ENCODE measurements around the gene IFI35. TPM values are rescaled to one million over a fixed set of nuclear protein-coding genes. Genes with fewer than 3 reads are reported as not detected.

The IFI35 gene
- total RNA-seq = 27.6 and 33.1 TPM in 2 replicates

DNA sequence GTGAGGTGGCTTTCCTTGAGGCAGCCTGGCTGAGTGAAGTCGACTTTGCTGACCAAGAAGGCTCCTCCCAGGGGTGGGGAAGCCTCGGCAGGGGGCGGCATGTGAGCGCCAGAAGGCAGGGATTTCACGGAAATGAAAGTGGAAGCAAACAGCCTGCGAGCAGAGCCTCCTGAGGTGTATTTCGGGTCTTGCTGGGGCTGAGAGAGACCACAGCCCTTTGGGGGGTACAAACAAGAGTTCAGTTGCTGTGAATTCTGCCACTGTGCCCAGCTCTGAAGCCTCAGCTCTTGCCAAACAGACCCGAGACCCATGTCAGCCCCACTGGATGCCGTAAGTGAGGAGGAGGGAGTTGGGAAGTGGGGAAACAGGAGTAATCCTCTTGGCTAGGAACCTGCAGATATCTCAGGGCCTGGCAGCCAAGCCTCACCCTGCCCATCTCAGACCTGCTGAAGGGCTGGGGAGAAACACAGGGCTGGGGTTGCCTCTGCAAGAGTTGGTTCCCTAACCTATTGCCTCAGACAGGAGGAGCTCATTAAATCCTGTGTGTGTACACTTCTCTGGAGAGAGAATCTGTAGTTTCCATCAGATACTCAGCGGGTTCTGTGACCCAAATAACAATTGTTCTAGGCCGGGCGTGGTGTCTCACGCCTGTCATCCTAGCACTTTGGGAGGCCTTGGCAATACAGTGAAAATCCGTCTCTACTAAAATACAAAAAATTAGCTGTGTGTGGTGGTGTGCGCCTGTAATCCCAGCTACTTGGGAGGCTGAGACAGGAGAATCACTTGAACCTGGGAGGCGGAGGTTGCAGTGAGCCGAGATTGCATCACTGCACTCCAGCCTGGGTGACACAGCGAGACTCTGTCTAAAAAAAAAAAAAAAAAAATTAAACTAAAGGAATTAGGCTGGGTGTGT lies at the start of gene IFI35:
TSS of gene IFI35 (plus strand) at position 146 of the 913 bp plus-strand sequence. CDS start at position 310, 164 bp downstream.

DNA sequence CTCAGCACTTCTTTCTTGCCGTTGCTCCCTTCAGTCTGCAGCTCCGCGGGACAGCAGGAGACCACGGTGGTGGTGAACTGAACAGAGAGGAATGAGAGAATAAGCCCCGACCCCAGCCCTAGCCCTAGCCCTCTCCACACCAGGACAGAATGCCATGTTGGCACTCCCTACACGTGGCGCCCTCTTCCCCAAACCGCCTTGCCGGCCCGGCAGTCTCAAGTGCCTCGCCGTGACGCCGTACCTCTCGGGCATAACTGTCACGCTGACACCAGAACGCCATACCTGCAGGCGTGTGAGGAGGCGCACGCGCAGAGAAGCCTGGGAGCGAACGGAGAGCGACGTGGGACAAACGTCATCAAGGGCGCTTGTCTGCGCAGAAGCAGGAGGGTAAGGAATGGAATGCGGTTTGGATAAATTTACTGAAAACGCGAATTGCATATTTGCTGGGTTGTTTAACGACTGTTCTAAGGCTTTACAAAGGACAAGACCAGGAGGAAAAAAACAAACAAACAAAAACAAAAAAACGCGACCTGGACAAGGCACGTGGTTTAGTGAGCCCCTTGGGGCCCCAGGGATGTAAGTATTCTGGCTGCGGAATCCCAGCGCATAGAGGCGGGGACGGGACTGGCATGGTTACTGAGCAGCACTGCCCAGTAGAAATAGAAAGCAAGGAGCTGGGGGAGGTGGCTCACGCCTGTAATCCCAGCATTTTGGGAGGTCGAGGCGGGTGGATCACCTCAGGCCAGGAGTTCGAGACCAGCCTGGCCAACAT lies 42.2 kb upstream of the IFI35 start, which contains the start of gene AARSD1:
TSS of gene AARSD1 (minus strand) at position 294 of the 772 bp plus-strand sequence. CDS start at position 280, 14 bp downstream.

GRCh38 chr17:42979511-42980273 lies 26.9 kb upstream of the IFI35 start, which contains the start of gene PTGES3L:
PTGES3L (minus strand) TSS chr17:42980080; CDS start chr17:42980053, 27 bp downstream.

DNA sequence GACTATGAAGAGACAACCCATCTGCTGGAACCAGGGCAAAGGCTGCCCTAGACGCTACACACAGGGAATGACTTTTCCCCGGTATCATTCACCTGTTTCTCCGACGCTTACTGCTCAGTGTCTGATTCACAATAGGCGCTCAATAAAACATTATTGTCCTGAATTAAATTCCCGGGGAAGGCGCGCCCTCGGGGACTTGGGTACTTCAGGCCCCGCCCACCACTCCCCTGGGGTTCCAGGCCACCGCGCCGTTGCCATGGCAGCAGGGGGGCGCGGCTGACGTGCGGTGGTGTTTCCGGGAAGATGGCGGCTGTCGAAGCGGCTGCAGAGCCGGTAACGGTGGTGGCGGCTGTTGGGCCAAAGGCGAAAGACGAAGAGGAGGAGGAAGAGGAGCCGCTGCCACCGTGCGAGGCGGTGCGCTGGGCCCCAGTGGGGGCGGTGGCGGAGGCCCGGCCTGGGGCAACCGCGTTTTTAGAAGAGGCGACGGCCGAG lies 26.3 kb upstream of the IFI35 start, which contains the start of gene RUNDC1:
TSS of gene RUNDC1 (plus strand) at position 292 of the 492 bp plus-strand sequence. CDS start at position 304, 12 bp downstream.

DNA sequence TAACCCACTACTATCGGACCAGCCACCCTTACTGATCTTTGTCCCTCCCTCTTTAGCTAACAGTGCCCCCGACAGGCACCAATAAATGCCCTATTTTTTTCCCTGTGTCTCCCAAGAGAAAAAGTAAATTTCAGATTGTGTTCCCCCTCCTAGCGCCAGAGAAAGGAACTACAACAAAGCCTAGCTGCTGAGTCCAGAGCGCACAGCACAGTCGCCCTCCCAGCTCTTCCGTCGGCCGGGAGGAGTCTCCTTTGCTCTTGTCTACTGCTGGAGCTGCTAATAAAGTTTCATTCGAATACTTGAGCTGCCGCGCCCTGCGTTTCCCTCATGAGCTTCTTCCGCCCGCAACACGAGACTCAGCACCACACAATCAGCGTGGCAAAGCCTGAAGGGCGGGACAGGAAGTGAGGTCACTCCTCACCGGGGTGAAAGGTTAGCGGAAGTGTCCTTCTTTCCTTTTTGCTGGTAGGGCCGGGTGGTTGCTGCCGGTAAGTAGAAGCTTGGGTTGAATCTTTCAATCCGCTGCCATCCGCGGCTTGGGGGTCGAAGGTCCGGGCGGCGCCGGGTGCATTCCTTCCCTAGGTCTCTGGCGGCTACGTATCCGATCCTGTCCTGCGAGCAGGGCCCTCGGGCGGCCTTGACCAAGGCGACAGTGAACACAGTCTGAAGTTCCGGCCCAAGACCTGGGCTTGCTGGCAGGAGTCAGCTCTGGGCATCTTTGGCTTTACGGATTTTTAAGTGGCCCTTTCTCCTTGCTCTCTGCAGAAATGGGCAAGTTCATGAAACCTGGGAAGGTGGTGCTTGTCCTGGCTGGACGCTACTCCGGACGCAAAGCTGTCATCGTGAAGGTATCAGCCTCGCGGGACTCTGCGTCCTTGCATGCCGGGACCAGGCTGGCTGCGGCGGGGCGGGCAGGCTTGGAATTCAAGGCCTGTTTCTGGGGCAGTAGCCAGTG lies 8.3 kb upstream of the IFI35 start, which contains the start of gene RPL27:
TSS of gene RPL27 (plus strand) at position 436 of the 955 bp plus-strand sequence. CDS start at position 768, 332 bp downstream.

DNA sequence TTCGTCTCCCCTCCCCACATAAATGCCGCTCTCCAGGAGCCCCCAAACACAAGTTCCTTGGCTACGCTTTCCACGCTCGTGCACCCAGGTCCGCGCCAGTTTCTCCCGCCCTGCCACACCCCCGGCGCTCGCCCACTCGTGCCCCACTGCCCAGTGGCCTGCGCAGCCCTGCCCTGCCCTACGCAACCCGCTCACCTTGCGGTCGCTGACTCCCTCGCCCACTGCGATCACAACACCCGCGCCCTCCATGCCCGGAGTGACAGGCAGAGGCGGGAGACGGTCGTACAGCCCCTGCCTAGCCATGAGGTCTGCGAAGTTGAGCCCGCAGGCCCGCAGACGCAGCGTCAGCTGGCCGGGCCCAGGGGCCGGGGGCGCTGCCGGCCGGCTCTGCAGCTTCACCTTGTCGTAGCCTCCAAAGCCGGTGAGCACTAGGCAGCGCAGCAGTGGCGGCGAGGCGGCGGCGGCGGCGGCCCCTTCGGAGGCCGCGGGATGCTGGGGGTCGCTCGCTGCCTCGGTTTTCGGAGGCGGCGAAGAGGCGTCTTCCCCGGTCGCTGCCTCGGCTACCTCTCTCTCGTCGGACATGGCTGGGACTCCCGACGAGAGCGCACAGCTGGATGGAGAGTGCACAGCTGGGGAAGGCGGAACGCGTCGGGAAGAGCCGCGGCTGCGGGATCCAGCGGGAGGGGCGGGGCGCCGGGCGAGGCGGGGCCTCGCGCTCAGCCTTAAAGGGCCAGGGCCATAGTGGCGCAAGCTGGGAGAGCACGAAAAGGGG lies 15.3 kb downstream of the IFI35 start, which contains the start of gene VAT1:
TSS of gene VAT1 (minus strand) at position 645 of the 772 bp plus-strand sequence. CDS start at position 582, 63 bp downstream.

GRCh38 chr17:43024407-43025289 lies 18.1 kb downstream of the IFI35 start, which contains the start of gene RND2:
RND2 (plus strand) TSS chr17:43025231; CDS start chr17:43025348, 117 bp downstream.

Other genes with a start within 250 kb of the IFI35 start
- gene RAMP2, start 245.6 kb upstream of the IFI35 start, total RNA-seq = 0.17 TPM in 1 of 2 replicates, not detected in the other
- gene VPS25, start 233.3 kb upstream of the IFI35 start, total RNA-seq = 46.5 and 50.2 TPM in 2 replicates
- gene WNK4, start 226.2 kb upstream of the IFI35 start, total RNA-seq = 0.09 and 0.32 TPM in 2 replicates
- gene COA3, start 208.1 kb upstream of the IFI35 start, total RNA-seq = 70.6 and 86.2 TPM in 2 replicates
- 0.16 and 0.94 TPM in 2 replicates for gene CNTD1, start 207.9 kb upstream of the IFI35 start, total RNA-seq
- gene BECN1, start 182.5 kb upstream of the IFI35 start, total RNA-seq = 170 and 185 TPM in 2 replicates
- gene PSME3, start 173.4 kb upstream of the IFI35 start, total RNA-seq = 42.0 and 50.3 TPM in 2 replicates
- gene AOC2, start 162.2 kb upstream of the IFI35 start, total RNA-seq = 0.32 and 0.60 TPM in 2 replicates
- gene AOC3, start 155.6 kb upstream of the IFI35 start, total RNA-seq = 0.16 and 1.9 TPM in 2 replicates
- 0.16 TPM in 1 of 2 replicates, not detected in the other for gene G6PC1, start 106.0 kb upstream of the IFI35 start, total RNA-seq
- gene AARSD1, start 42.3 kb upstream of the IFI35 start, total RNA-seq = 27.6 and 29.8 TPM in 2 replicates
- gene PTGES3L, start 26.7 kb upstream of the IFI35 start, total RNA-seq = 0.16 TPM in 1 of 2 replicates, not detected in the other
- gene RUNDC1, start 26.2 kb upstream of the IFI35 start, total RNA-seq = 5.4 and 7.4 TPM in 2 replicates
- 1,417 and 1,668 TPM in 2 replicates for gene RPL27, start 8.4 kb upstream of the IFI35 start, total RNA-seq
- gene VAT1, start 15.6 kb downstream of the IFI35 start, total RNA-seq = 409 and 552 TPM in 2 replicates
- gene RND2, start 18.4 kb downstream of the IFI35 start, total RNA-seq = 0.60 and 0.95 TPM in 2 replicates
- gene BRCA1, start 118.6 kb downstream of the IFI35 start, total RNA-seq = 4.6 and 6.6 TPM in 2 replicates
- 72.9 and 100 TPM in 2 replicates for gene NBR1, start 164.4 kb downstream of the IFI35 start, total RNA-seq
- gene TMEM106A, start 205.1 kb downstream of the IFI35 start, total RNA-seq = 0.77 and 0.95 TPM in 2 replicates
- 0.16 TPM in 1 of 2 replicates, not detected in the other for gene CCDC200, start 221.8 kb downstream of the IFI35 start, total RNA-seq
- gene RNU2-1, start 227.2 kb downstream of the IFI35 start, total RNA-seq = not detected in 2 replicates

All from bronchial smooth muscle cell (primary cell).